Smooth muscle cell (in vitro differentiated cells): Measurements from ENCODE around the gene MED13L. TPM values are rescaled to one million over a fixed set of nuclear protein-coding genes. Genes with fewer than 3 reads are reported as not detected.
A peak's percentile ranks its signal among the peaks of the same experiment; 100 is the strongest.

ENCODE experiments used
- DNase-seq: peaks from one replicate; lab custom pipeline; 2025; ENCODE audit not compliant: unreplicated experiment; lab: John Stamatoyannopoulos, UW
- H2AFZ ChIP-seq: fragments of 200-600 bp; sonication (generic); 2 replicates; pipeline ENCODE4 v1.6.0; 2016; ENCODE audit warnings: antibody characterized with exemption, low read depth, mild to moderate bottlenecking
- H3F3A ChIP-seq: fragments of 200-600 bp; sonication (generic); 2 replicates; pipeline ENCODE4 v1.6.0; 2017; ENCODE audit warnings: antibody characterized with exemption, low read depth
- H3K27ac ChIP-seq: fragments of 200-600 bp; sonication (generic); 2 replicates; pipeline ENCODE4 v1.5.1; 2016; ENCODE audit warnings: low read depth, mild to moderate bottlenecking
- H3K27me3 ChIP-seq: fragments of 200-600 bp; sonication (generic); 2 replicates; pipeline ENCODE4 v1.6.1; 2016; ENCODE audit warnings: low read depth, mild to moderate bottlenecking
- H3K36me3 ChIP-seq: fragments of 200-600 bp; sonication (generic); 2 replicates; pipeline ENCODE4 v1.5.1; 2016; ENCODE audit warnings: low read depth
- H3K4me1 ChIP-seq: fragments of 200-600 bp; sonication (generic); 2 replicates; pipeline ENCODE4 v1.5.1; 2016; ENCODE audit warnings: low read depth
- H3K4me2 ChIP-seq: fragments of 200-600 bp; sonication (generic); 2 replicates; pipeline ENCODE4 v1.6.0; 2016; ENCODE audit warnings: mild to moderate bottlenecking
- H3K4me3 ChIP-seq: fragments of 200-600 bp; sonication (generic); 2 replicates; pipeline ENCODE4 v1.5.1; 2016; ENCODE audit warnings: mild to moderate bottlenecking
- H3K79me2 ChIP-seq: fragments of 200-600 bp; sonication (generic); 2 replicates; pipeline ENCODE4 v1.6.0; 2016; ENCODE audit warnings: low read depth, mild to moderate bottlenecking
- H3K9ac ChIP-seq: fragments of 200-600 bp; sonication (generic); 2 replicates; pipeline ENCODE4 v1.6.0; 2016; ENCODE audit warnings: low read depth
- H3K9me3 ChIP-seq: fragments of 200-600 bp; sonication (generic); replicated peaks from 2 replicates; pipeline ENCODE4 v1.5.1; 2016; ENCODE audit warnings: low read depth
- H4K20me1 ChIP-seq: fragments of 200-600 bp; sonication (generic); 2 replicates; pipeline ENCODE4 v1.6.0; 2016; ENCODE audit warnings: low read depth
- WGBS: methylation state at CpG from one replicate; pipeline ENCODE4 v1.1.7; 2016; ENCODE audit warnings: low lambda C conversion rate; 5-methylcytosine and 5-hydroxymethylcytosine counted together
- polyA plus RNA-seq: library from polyadenylated mRNA; unstranded; fragments of >200 nt; fragmentation: Nextera tagmentation; extraction: Ambion mirVana; gene quantifications from 2 replicates; pipeline ENCODE4 v1.2.1, GENCODE V29; 2016
- total RNA-seq: library from RNA; depleted of rRNA; stranded (reverse); fragments of >200 nt; gene quantifications from 2 replicates; pipeline ENCODE4 v1.2.3, GENCODE V29; 2014
- TF ChIP-seq, protein P1 (sequence below): fragments of 200-600 bp; sonication (generic); IDR thresholded peaks from 2 replicates; pipeline ENCODE4 v1.5.1; 2017; ENCODE audit warnings: borderline replicate concordance, mild to moderate bottlenecking, antibody characterized with exemption; ENCODE audit not compliant: insufficient read depth, poor library complexity, severe bottlenecking

Gene MED13L
- 65.9 and 74.3 TPM in 2 replicates for total RNA-seq
- 13.2 and 20.3 TPM in 2 replicates for polyA plus RNA-seq

DNA sequence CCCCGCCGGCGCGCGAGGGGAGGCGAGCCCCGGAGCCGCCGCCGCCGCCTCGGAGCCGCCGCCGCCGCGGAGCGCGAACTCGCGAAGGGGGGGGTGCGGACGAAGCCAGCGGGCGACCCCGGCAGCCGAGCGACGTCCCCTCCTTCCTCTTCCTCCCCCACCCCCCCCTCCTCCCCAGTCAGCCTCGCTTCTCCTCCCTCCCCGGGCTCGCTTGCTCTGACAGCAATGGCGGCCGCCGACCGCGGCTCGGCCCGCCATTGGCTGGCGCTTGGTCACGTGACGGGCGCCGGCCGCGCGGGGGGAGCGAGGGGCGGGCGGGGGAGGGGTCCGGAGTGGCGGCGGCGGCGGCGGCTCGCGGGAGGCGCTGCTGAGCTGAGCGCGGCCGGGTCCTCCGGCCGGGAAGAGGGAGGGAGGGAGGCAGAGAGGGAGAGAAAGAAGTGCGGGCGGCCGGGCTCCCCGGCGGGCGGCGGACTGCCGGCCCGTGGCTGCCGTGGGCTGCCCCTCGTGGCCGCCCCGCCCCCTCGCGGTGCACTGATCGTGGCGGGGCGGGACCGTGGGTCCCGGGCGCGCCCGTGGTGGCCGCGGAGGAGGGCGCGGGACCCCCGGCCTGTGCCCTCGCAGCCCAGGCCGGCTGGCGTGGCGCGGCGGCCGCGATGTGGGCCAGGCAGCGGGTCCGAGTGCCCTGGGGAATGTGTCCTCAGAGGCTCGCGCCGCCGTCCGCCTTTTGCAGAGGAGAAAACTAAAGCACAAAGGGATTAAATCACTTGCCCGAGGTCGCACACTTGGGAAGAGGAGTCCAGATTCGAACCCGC lies at the start of gene MED13L:
MED13L (minus strand) TSS at position 227 of the 812 bp plus-strand sequence. CDS start 562 bp downstream, outside the sequence.
- H4K20me1 ChIP-seq = peaks cover 41% of the 10 kb centered on the region
- WGBS = 2% methylated on average over 38 of the region's 111 CpGs
- TF ChIP-seq, protein P1, sequence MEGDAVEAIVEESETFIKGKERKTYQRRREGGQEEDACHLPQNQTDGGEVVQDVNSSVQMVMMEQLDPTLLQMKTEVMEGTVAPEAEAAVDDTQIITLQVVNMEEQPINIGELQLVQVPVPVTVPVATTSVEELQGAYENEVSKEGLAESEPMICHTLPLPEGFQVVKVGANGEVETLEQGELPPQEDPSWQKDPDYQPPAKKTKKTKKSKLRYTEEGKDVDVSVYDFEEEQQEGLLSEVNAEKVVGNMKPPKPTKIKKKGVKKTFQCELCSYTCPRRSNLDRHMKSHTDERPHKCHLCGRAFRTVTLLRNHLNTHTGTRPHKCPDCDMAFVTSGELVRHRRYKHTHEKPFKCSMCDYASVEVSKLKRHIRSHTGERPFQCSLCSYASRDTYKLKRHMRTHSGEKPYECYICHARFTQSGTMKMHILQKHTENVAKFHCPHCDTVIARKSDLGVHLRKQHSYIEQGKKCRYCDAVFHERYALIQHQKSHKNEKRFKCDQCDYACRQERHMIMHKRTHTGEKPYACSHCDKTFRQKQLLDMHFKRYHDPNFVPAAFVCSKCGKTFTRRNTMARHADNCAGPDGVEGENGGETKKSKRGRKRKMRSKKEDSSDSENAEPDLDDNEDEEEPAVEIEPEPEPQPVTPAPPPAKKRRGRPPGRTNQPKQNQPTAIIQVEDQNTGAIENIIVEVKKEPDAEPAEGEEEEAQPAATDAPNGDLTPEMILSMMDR = peak; percentile 29
- H3K27ac ChIP-seq = peak within 1 kb of the TSS; percentile 80
- peaks cover 33% of the 10 kb centered on the region for H3K4me1 ChIP-seq
- DNase-seq = peak; percentile 83
- H3K27me3 ChIP-seq = no peaks in the 10 kb centered on the region
- peak within 1 kb of the TSS; percentile 96 for H3K4me2 ChIP-seq
- no peaks in the 10 kb centered on the region for H3K9me3 ChIP-seq
- H3K4me3 ChIP-seq = peak within 1 kb of the TSS; percentile 87
- H3K36me3 ChIP-seq = no peaks in the 10 kb centered on the region
- H3F3A ChIP-seq = peaks cover 6% of the 10 kb centered on the region
- peak within 1 kb of the TSS; percentile 71 for H3K9ac ChIP-seq
- peak within 1 kb of the TSS; percentile 84 for H2AFZ ChIP-seq
- H3K79me2 ChIP-seq = peaks cover 43% of the 10 kb centered on the region

- Histone ChIP-seq H3K4me1 (no peaks in the 10 kb centered on the region), H3K79me2 (no peaks in the 10 kb centered on the region), H2AFZ (no peak overlapping the region), H3F3A (no peaks in the 10 kb centered on the region), H4K20me1 (no peaks in the 10 kb centered on the region), H3K9me3 (no peaks in the 10 kb centered on the region), H3K4me3 (no peak overlapping the region), H3K4me2 (no peak overlapping the region), H3K27me3 (no peaks in the 10 kb centered on the region), H3K27ac (no peak overlapping the region), H3K36me3 (no peaks in the 10 kb centered on the region), H3K9ac (no peak overlapping the region)
- WGBS = 96% methylated on average over 1 of the region's 1 CpG
- DNase-seq = no peak
- TF ChIP-seq, protein P1 = no peak
These were observed 47.8 kb upstream of the MED13L start for GRCh38 chr12:116325336-116325664.

GRCh38 chr12:116324654-116325335 lies 47.3 kb upstream of the MED13L start:
- Histone ChIP-seq H3K36me3 (no peaks in the 10 kb centered on the region), H3K4me2 (no peak overlapping the region), H3K27me3 (no peaks in the 10 kb centered on the region), H3K9ac (no peak overlapping the region), H3K4me3 (no peak overlapping the region), H4K20me1 (no peaks in the 10 kb centered on the region), H2AFZ (no peak overlapping the region), H3K79me2 (no peaks in the 10 kb centered on the region), H3F3A (no peaks in the 10 kb centered on the region), H3K27ac (no peak overlapping the region), H3K9me3 (no peaks in the 10 kb centered on the region), H3K4me1 (no peaks in the 10 kb centered on the region)
- no peak for DNase-seq
- WGBS = 94% methylated on average over 4 of the region's 4 CpGs
- TF ChIP-seq, protein P1 = no peak
